ENCODE data around the gene ADAMTS19.

Gene ADAMTS19

GRCh38 chr5:129601576-129601975 lies 141.5 kb downstream of the ADAMTS19 start:
- no peak for DNase-seq (ENCODE audit: low read depth)
- no peak for TF ChIP-seq CTCF (IDR thresholded peaks at IDR 0.05; ENCODE audit: insufficient read depth, low read depth, low read length, missing control alignments)
- no peak overlapping the region for H3K4me3 ChIP-seq (ENCODE audit: low read depth, low read length)

- DNase-seq (ENCODE audit: low read depth): no peak
- no peak overlapping the region for H3K4me3 ChIP-seq (ENCODE audit: low read depth, low read length)
- TF ChIP-seq CTCF (IDR thresholded peaks at IDR 0.05; ENCODE audit: insufficient read depth, low read depth, low read length, missing control alignments): no peak
Measured at GRCh38 chr5:129608350-129608749, 148.3 kb downstream of the ADAMTS19 start.

- DNase-seq (ENCODE audit: low read depth): no peak
- TF ChIP-seq CTCF (IDR thresholded peaks at IDR 0.05; ENCODE audit: insufficient read depth, low read depth, low read length, missing control alignments): no peak
Measured at GRCh38 chr5:129609710-129610109, 149.6 kb downstream of the ADAMTS19 start.

GRCh38 chr5:129616517-129616916 lies 156.4 kb downstream of the ADAMTS19 start:
- H3K4me3 ChIP-seq (ENCODE audit: low read depth, low read length): no peak overlapping the region
- no peak for DNase-seq (ENCODE audit: low read depth)
- no peak for TF ChIP-seq CTCF (IDR thresholded peaks at IDR 0.05; ENCODE audit: insufficient read depth, low read depth, low read length, missing control alignments)

More at GRCh38 chr5:129609710-129610109, 149.6 kb downstream of the ADAMTS19 start:
- H3K4me3 ChIP-seq (ENCODE audit: low read depth, low read length): no peak overlapping the region

GRCh38 chr5:129617206-129617605 lies 157.1 kb downstream of the ADAMTS19 start:
- no peak for DNase-seq (ENCODE audit: low read depth)
- TF ChIP-seq CTCF (IDR thresholded peaks at IDR 0.05; ENCODE audit: insufficient read depth, low read depth, low read length, missing control alignments): no peak
- H3K4me3 ChIP-seq (ENCODE audit: low read depth, low read length): no peak overlapping the region

- H3K4me3 ChIP-seq (ENCODE audit: low read depth, low read length): no peak overlapping the region; the same call in 1 of the 2 replicates
- no peak for DNase-seq (ENCODE audit: low read depth)
- TF ChIP-seq CTCF (IDR thresholded peaks at IDR 0.05; ENCODE audit: insufficient read depth, low read depth, low read length, missing control alignments): no peak
Measured at GRCh38 chr5:129619782-129620181, 159.7 kb downstream of the ADAMTS19 start.

- no peak overlapping the region for H3K4me3 ChIP-seq (ENCODE audit: low read depth, low read length)
- TF ChIP-seq CTCF (IDR thresholded peaks at IDR 0.05; ENCODE audit: insufficient read depth, low read depth, low read length, missing control alignments): no peak
- DNase-seq (ENCODE audit: low read depth): no peak
Measured at GRCh38 chr5:129622531-129622930, 162.4 kb downstream of the ADAMTS19 start.

Measured in GM12865 (cell line).